GM18867 (cell line): ENCODE results near the gene TRMU.

Source experiments
- ATAC-seq: cut with Tn5 transposase; IDR thresholded peaks from one replicate; pipeline ENCODE4 v1.9.1; 2021; ENCODE audit warnings: mild to moderate bottlenecking, moderate library complexity; ENCODE audit not compliant: unreplicated experiment

TRMU gene

DNA sequence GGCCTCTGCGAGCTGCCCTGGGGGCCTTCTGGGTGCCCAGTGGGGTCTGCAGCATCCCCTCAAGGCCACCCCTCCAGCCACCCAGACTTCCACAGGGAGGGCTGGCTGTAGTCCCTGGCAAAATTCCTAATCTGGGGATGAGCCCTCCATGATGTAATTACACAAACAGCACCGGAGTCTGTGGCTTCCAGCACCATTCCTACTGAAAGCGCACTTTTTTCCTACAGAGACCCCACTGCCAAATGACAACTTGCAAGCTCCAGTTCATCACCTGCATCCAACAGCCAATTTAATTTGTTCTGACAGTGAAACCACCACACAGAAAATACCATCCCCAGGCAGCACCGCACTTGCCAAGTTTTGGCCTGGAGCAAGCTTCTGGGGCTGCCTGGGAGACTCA lies 70.4 kb downstream of the TRMU start:
- no peak for ATAC-seq

DNA sequence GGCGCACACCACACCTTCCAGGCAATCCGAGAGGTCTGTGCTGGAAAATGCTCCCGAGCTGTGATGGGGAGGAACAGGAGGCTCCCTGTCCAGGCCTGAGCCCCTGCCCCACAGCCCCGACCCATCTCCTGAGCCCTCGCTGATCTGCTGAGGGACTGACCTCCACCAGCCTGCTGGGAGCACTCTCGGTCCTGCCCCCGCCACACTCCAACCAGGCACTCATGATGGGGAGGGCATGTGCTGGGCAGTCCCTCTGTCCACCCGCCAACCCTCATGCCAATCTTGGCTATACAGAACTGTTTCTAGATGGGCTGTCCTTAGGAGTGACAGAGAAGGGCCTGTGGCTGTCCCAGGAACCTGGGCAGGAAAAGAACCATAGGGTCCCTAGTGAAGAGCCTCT lies 70.8 kb downstream of the TRMU start:
- ATAC-seq = no peak

DNA sequence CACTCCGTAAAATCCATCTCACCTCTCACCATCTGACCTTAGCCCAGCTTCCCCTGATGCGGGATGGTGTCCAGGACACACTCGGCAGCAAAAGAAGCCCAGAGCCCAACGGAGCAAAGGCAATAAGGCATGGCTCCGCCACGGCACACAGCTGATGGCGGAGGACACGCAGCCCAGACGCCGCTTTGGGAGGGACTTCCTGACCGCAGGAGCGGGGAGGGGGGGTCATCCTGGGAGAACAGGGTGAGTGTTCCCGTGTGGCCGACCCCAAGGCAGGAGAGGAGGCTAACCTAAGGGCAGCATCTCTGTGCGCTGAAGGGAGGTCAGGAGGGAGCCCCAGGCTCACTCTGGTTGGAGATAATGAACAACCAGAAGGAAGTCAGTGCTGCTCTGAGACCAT lies 71.3 kb downstream of the TRMU start:
- no peak for ATAC-seq
